DND-41 (cell line): ENCODE measurements around the gene CFAP53.

ENCODE experiments used
- ATAC-seq: fragments of 200-7000 bp; cut with Tn5 transposase; 3 replicates; pipeline ENCODE4 v1.9.1; 2021; ENCODE audit warnings: low read depth; ENCODE audit not compliant: insufficient read depth
- DNase-seq: peaks from one replicate; pipeline ENCODE4 v3.0.0-alpha.2; 2020
- H2AFZ ChIP-seq: 2 replicates; pipeline ENCODE4 v1.6.0; 2012; ENCODE audit warnings: low read depth, low read length
- H3K27ac ChIP-seq: 2 replicates; pipeline ENCODE4 v1.5.1; 2012; ENCODE audit warnings: low read length, inconsistent platforms
- H3K27me3 ChIP-seq: fragments of 200-600 bp; sonication (generic); 2 replicates; pipeline ENCODE4 v1.6.0; 2012; ENCODE audit warnings: low read length, mild to moderate bottlenecking, inconsistent platforms; ENCODE audit not compliant: insufficient read depth, poor library complexity
- H3K36me3 ChIP-seq: 2 replicates; pipeline ENCODE4 v1.5.1; 2012; ENCODE audit warnings: low read length, inconsistent platforms; ENCODE audit not compliant: insufficient read depth
- H3K4me1 ChIP-seq: 2 replicates; pipeline ENCODE4 v1.5.1; 2012; ENCODE audit warnings: mild to moderate bottlenecking, low read length; ENCODE audit not compliant: insufficient read depth
- H3K4me2 ChIP-seq: 2 replicates; pipeline ENCODE4 v1.6.0; 2012; ENCODE audit warnings: mild to moderate bottlenecking, moderate library complexity, low read length, inconsistent platforms; ENCODE audit not compliant: insufficient read depth
- H3K4me3 ChIP-seq, 2 experiments: fragments of 200-600 bp in 1 of 2; shearing (Covaris generic) in 1 of 2; 2 replicates each; pipeline ENCODE4 v1.5.1; 2012 to 2016; ENCODE audit warnings: inconsistent platforms in 2 of 2, low read length in 2 of 2, mild to moderate bottlenecking in 2 of 2, low read depth in 1 of 2, moderate library complexity in 1 of 2
- H3K79me2 ChIP-seq: 2 replicates; pipeline ENCODE4 v1.6.0; 2012; ENCODE audit warnings: low read length, inconsistent platforms; ENCODE audit not compliant: insufficient read depth
- H3K9ac ChIP-seq: 2 replicates; pipeline ENCODE4 v1.6.0; 2012; ENCODE audit warnings: low read depth, mild to moderate bottlenecking, inconsistent platforms, low read length, moderate library complexity
- H3K9me3 ChIP-seq: 2 replicates; pipeline ENCODE4 v1.5.1; 2012; ENCODE audit warnings: low read length, moderate library complexity, mild to moderate bottlenecking, inconsistent platforms; ENCODE audit not compliant: insufficient read depth, severe bottlenecking
- H4K20me1 ChIP-seq: 2 replicates; pipeline ENCODE4 v1.6.0; 2012; ENCODE audit warnings: low read length; ENCODE audit not compliant: insufficient read depth
- CTCF ChIP-seq: IDR thresholded peaks from 2 replicates; pipeline ENCODE4 v1.5.1; 2012; ENCODE audit warnings: borderline replicate concordance, low read length, moderate library complexity, mild to moderate bottlenecking; ENCODE audit not compliant: poor library complexity, severe bottlenecking; ENCODE audit errors: extremely low read depth
- EZH2 ChIP-seq: IDR thresholded peaks from 3 replicates; pipeline ENCODE4 v1.6.1; 2012; ENCODE audit warnings: borderline replicate concordance, low read depth, mild to moderate bottlenecking, moderate library complexity, low read length, inconsistent platforms; ENCODE audit not compliant: severe bottlenecking

CFAP53 gene

GRCh38 chr18:50275503-50276036, 9.3 kb upstream of the CFAP53 start:
- DNase-seq (no peak), ATAC-seq (no peak)
- H3K9ac ChIP-seq: no peak overlapping the region
- peaks cover 25% of the 10 kb centered on the region for H3K79me2 ChIP-seq
- H3K4me2 ChIP-seq: no peak overlapping the region
- TF ChIP-seq EZH2 (no peak), CTCF (no peak)
- H3K36me3 ChIP-seq: peaks cover 94% of the 10 kb centered on the region
- peaks cover 24% of the 10 kb centered on the region; the same call in 1 of the 2 replicates for H4K20me1 ChIP-seq
- H3K4me1 ChIP-seq: peaks cover 25% of the 10 kb centered on the region
- no peak overlapping the region for H3K4me3 ChIP-seq
- no peak overlapping the region for H3K27ac ChIP-seq
- no peaks in the 10 kb centered on the region for H3K27me3 ChIP-seq
- no peaks in the 10 kb centered on the region for H3K9me3 ChIP-seq
- no peak overlapping the region for H2AFZ ChIP-seq

- Histone ChIP-seq H3K27me3 (no peaks in the 10 kb centered on the region), H4K20me1 (peaks cover 24% of the 10 kb centered on the region; the same call in 1 of the 2 replicates), H3K79me2 (peaks cover 19% of the 10 kb centered on the region), H3K4me2 (no peak overlapping the region), H3K9ac (no peak overlapping the region), H3K9me3 (no peaks in the 10 kb centered on the region), H3K27ac (no peak overlapping the region), H3K36me3 (peaks cover 100% of the 10 kb centered on the region), H3K4me1 (peaks cover 19% of the 10 kb centered on the region), H2AFZ (no peak overlapping the region), H3K4me3 (no peak overlapping the region)
- no peak for ATAC-seq
- TF ChIP-seq EZH2 (no peak), CTCF (no peak)
- DNase-seq: no peak
These were observed 8.6 kb upstream of the CFAP53 start for GRCh38 chr18:50274941-50275340.

- no peaks in the 10 kb centered on the region for H3K27me3 ChIP-seq
- H3K4me1 ChIP-seq: peaks cover 10% of the 10 kb centered on the region
- TF ChIP-seq CTCF (no peak), EZH2 (no peak)
- H2AFZ ChIP-seq: no peak overlapping the region
- ATAC-seq: no peak
- peaks cover 10% of the 10 kb centered on the region for H3K79me2 ChIP-seq
- H3K9me3 ChIP-seq: no peaks in the 10 kb centered on the region
- peaks cover 21% of the 10 kb centered on the region; the same call in 1 of the 2 replicates for H4K20me1 ChIP-seq
- no peak overlapping the region for H3K4me3 ChIP-seq
- H3K36me3 ChIP-seq: peaks cover 100% of the 10 kb centered on the region
- no peak overlapping the region for H3K27ac ChIP-seq
- H3K4me2 ChIP-seq: no peak overlapping the region
- no peak overlapping the region for H3K9ac ChIP-seq
- DNase-seq: no peak
These were observed 7.7 kb upstream of the CFAP53 start for GRCh38 chr18:50274044-50274442.
